Epithelial cell of esophagus (primary cell): ENCODE results near the gene DRD4.

ENCODE experiments used
- DNase-seq: peaks from one replicate; pipeline ENCODE4 v3.0.0; 2010; ENCODE audit warnings: low read depth
- H3K4me3 ChIP-seq: 2 replicates; pipeline ENCODE4 v1.5.1; 2011; ENCODE audit warnings: mild to moderate bottlenecking, low read length, control low read depth
- CTCF ChIP-seq: IDR thresholded peaks from 2 replicates; pipeline ENCODE4 v1.5.1; 2011; ENCODE audit warnings: low read depth, mild to moderate bottlenecking, low read length, control low read depth, inconsistent platforms; ENCODE audit not compliant: insufficient read depth; ENCODE audit errors: missing control alignments

The DRD4 gene

GRCh38 chr11:628056-628455 lies 9.0 kb upstream of the DRD4 start:
- no peak overlapping the region for H3K4me3 ChIP-seq
- DNase-seq = no peak
- no peak for TF ChIP-seq CTCF

DNA sequence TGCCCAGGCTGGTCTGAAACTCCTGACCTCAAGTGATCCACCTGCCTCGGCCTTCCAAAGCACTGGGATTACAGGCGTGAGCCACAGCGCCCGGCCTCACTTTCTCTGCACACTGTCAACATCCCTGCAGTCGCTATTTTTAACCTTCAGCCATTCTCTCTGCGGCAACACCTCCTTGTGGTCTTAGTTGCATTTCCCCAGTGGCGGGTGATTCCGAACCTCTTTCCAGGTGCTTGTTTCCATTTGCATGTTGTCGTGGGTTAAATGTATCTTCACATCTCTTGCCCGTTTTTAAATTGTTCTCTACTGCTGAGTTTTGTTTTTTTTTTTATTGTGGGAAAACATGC lies 7.9 kb upstream of the DRD4 start:
- no peak for TF ChIP-seq CTCF
- no peak for DNase-seq
- no peak overlapping the region for H3K4me3 ChIP-seq

DNA sequence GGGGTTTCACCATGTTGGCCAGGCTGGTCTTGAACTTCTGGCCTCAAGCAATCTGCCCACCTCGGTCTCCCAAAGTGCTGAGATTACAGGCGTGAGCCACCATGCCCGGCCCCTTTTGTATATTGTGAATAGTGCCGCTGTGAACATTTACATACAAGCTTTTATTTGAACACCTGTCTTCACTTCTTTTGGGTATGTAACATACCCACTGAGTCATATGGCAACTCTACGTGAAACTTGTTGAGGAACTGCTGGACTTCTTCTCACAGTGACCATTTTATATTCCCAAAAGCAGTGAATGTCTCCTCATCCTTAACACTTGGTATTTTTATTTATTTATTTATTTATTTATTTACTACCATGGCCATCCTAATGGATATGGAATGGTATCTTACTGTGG lies 6.2 kb upstream of the DRD4 start:
- H3K4me3 ChIP-seq = no peak overlapping the region
- no peak for TF ChIP-seq CTCF
- DNase-seq = no peak

- no peak overlapping the region for H3K4me3 ChIP-seq
- no peak for DNase-seq
- TF ChIP-seq CTCF = no peak
Measured at GRCh38 chr11:635945-636510, 1.0 kb upstream of the DRD4 start.

DNA sequence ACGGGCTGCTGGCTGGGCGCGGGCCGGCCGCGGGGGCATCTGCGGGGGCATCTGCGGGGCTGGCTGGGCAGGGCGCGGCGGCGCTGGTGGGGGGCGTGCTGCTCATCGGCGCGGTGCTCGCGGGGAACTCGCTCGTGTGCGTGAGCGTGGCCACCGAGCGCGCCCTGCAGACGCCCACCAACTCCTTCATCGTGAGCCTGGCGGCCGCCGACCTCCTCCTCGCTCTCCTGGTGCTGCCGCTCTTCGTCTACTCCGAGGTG lies 194 bp downstream of the DRD4 start:
- no peak overlapping the region for H3K4me3 ChIP-seq
- TF ChIP-seq CTCF = no peak
- no peak for DNase-seq

DNA sequence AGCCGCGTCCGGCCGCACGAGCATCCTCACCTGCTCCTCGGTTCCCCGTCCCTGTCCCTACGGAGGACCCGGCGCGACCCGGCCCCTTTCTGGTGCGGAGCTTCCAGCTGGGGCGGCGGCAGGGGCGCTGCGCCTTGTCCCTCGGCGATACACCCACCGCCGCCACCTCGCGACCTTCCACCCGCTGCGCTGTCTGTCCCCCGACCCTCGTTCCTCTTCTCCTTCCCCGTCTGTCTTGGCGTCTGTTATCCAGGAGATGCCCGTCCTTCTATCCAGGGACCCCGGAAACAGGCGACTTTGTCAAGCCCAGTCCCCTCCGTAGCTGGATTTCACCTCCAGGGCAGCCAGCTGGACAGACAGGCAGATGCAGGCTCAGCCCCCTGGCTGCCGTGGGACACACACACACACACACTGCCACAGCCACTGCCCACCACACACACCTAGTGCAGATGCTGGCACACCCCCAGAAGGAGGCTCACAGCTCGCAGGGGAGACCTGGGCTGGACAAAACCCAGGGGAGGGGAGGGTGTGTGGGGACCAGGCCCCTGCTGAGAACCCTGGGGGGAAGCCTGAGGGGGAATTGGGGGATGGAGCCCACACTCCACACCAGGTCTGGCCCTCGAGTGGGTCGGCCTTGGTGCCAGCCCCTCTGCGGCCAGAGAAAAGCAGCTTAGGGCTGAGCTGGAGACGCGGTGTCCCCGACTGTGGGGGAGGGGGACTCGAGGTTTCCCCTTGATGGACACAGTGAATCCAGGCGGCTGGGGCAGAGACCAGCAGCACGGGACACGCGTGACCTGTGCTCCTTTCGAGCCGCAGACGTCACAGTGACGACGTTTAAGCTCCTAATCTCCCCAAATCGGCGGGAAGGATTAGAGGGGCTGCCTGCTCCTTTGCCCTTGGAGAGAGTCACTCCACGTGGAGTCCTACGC lies 788 bp downstream of the DRD4 start:
- DNase-seq = no peak
- no peak for TF ChIP-seq CTCF
- no peak overlapping the region for H3K4me3 ChIP-seq

DNA sequence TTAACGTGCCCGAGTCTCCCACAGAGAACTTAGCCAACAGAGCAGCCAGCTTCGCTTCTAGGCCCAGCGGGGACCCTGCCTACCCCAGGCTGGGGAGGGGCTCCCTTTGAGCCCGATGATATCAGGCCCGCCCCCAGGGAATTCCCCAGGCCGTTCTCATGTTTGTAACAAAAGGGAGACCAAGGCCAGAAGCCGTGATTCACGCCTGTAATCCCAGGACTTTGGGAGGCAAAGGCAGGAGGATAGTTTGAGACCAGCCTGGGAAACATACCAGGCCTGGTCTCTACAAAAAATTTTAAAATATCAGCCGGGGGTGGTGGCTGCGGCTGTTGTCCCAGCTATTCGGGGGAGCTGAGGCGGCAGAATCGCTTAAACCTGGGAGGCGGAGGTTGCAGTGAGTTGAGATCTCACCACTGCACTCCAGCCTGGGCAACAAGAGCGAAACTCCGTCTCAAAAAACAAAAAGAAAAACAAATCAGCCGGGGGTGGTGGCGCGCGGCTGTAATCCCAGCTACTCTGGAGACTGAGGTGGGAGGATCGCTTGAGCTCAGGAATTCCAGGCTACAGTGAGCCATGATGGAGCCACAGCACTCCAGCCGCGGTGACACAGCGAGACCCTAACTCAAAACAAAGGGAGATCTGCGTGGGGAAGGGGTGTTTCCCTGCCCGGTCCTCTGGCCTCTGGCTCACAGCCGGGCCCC lies 1.7 kb downstream of the DRD4 start:
- no peak for DNase-seq
- TF ChIP-seq CTCF = no peak
- H3K4me3 ChIP-seq = no peak overlapping the region
